Upper lobe of left lung (tissue), 4 donors: ENCODE measurements around the gene EXOC4.

ENCODE experiments used
- POLR2A ChIP-seq, 4 donors: fragments of 450-650 bp; IDR thresholded peaks; one replicate each; pipeline ENCODE4 v1.5.1; 2016 to 2017; ENCODE audit warnings: antibody characterized with exemption in 4 of 4, mild to moderate bottlenecking in 2 of 4
- TF ChIP-seq, protein P1 (sequence below), 6 experiments: fragments of 450-650 bp in 4 of 6; fragments of 200-600 bp in 2 of 6; sonication (generic) in 2 of 6; IDR thresholded peaks; one replicate each; pipeline ENCODE4 v1.5.1; 2016 to 2019; ENCODE audit warnings: antibody characterized with exemption in 6 of 6

- TF ChIP-seq, protein P1, sequence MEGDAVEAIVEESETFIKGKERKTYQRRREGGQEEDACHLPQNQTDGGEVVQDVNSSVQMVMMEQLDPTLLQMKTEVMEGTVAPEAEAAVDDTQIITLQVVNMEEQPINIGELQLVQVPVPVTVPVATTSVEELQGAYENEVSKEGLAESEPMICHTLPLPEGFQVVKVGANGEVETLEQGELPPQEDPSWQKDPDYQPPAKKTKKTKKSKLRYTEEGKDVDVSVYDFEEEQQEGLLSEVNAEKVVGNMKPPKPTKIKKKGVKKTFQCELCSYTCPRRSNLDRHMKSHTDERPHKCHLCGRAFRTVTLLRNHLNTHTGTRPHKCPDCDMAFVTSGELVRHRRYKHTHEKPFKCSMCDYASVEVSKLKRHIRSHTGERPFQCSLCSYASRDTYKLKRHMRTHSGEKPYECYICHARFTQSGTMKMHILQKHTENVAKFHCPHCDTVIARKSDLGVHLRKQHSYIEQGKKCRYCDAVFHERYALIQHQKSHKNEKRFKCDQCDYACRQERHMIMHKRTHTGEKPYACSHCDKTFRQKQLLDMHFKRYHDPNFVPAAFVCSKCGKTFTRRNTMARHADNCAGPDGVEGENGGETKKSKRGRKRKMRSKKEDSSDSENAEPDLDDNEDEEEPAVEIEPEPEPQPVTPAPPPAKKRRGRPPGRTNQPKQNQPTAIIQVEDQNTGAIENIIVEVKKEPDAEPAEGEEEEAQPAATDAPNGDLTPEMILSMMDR (IDR thresholded peaks at IDR 0.05), result peak in 5 of 6 experiments; percentile 17 to 34 (median 29)
- TF ChIP-seq POLR2A (IDR thresholded peaks at IDR 0.05), result no peak
These were observed 181.5 kb downstream of the EXOC4 start for GRCh38 chr7:133434246-133434865.
